Measurements from ENCODE around the gene SOWAHA. TPM values are rescaled to one million over a fixed set of nuclear protein-coding genes. Genes with fewer than 3 reads are reported as not detected.

SOWAHA gene
- total and polyA plus RNA-seq, 2 of the 8 experiments (the other 6 are each of a cell fraction or from before 2014, with no cell fraction given): 0.09 to 0.11 TPM

- Histone ChIP-seq H3K27ac (ENCODE audit: low read depth, low read length) (no peak overlapping the region), H3K9ac (replicated peaks in 1 of 4; ENCODE audit: extremely low read depth in 1 of 4, low read depth in 3 of 4, low read length in 3 of 4) (no peak overlapping the region), H3K23ac (ENCODE audit: insufficient read length) (no peak overlapping the region), H3K4me2 (ENCODE audit: insufficient read depth in 1 of 2, low read depth in 2 of 2, low read length in 2 of 2) (no peak overlapping the region), H3K9me3 (ENCODE audit: insufficient read depth in 2 of 2, low read depth in 1 of 2, low read length in 1 of 2) (no peaks in the 10 kb centered on the region), H3K27me3 (replicated peaks in 1 of 4; ENCODE audit: control insufficient read depth in 3 of 4, extremely low read depth in 1 of 4, insufficient read depth in 3 of 4, low read length in 3 of 4) (peaks cover 2 to 41% (median 31%) of the 10 kb centered on the region in 4 experiments), H3K79me1 (ENCODE audit: low read depth, low read length) (peaks cover 4% of the 10 kb centered on the region), H4K91ac (replicated peaks; ENCODE audit: insufficient read length, low read length) (no peak overlapping the region), H3K56ac (replicated peaks; ENCODE audit: insufficient read length, low read depth, low read length) (no peak overlapping the region), H4K5ac (ENCODE audit: insufficient read length, low read depth, low read length) (no peak overlapping the region), H3K4me3 (ENCODE audit: extremely low read depth in 1 of 4, insufficient read depth in 2 of 4, low read depth in 3 of 4, low read length in 4 of 4) (no peak overlapping the region), H3K23me2 (ENCODE audit: low read depth, low read length) (peaks cover 10% of the 10 kb centered on the region), H2BK12ac (ENCODE audit: low read depth, low read length) (no peak overlapping the region), H4K8ac (ENCODE audit: extremely low read depth, insufficient read depth, low read length) (no peak overlapping the region), H3K36me3 (ENCODE audit: control insufficient read depth in 2 of 4, insufficient read depth in 4 of 4, low read length in 3 of 4) (no peaks in the 10 kb centered on the region), H2BK15ac (ENCODE audit: low read length) (no peak overlapping the region), H4K20me1 (replicated peaks in 1 of 2; ENCODE audit: control insufficient read depth in 1 of 2, insufficient read depth in 2 of 2, low read length in 2 of 2) (peaks cover 3 to 11% of the 10 kb centered on the region in 2 experiments), H2AK5ac (ENCODE audit: low read depth, low read length) (0 out of 2 replicates have a peak overlapping the region, but pooled peaks have one; percentile 42), H2AFZ (ENCODE audit: low read length) (no peak overlapping the region), H2BK120ac (replicated peaks; ENCODE audit: low read depth, low read length) (no peak overlapping the region), H3K79me2 (ENCODE audit: control insufficient read depth in 1 of 2, insufficient read depth in 2 of 2, low read length in 2 of 2) (peaks cover 0 to 7% of the 10 kb centered on the region in 2 experiments; a peak in 1 of 4 replicates), H2BK5ac (ENCODE audit: low read depth, low read length) (no peak overlapping the region), H3K4me1 (replicated peaks in 1 of 4; ENCODE audit: control insufficient read depth in 3 of 4, insufficient read depth in 4 of 4, low read length in 3 of 4) (peaks cover 0 to 24% (median 6%) of the 10 kb centered on the region in 4 experiments; a peak in 5 of 7 replicates), H3K18ac (ENCODE audit: extremely low read depth, low read length) (no peak overlapping the region), H3K14ac (ENCODE audit: insufficient read length) (no peak overlapping the region), H3K4ac (replicated peaks; ENCODE audit: insufficient read length, low read depth, low read length) (no peak overlapping the region), H2BK20ac (ENCODE audit: low read length) (no peak overlapping the region)
- ChIA-PET CTCF (ENCODE audit: partially characterized antibody) (interaction anchor here (0.6 to 6.6 kb wide), 10 partner anchors 8 to 261 kb away, joined by 3 to 58 read pairs (median 3); partner anchors contain the start of gene CCNI2), POLR2A (ENCODE audit: partially characterized antibody) (no interaction called here)
- FAIRE-seq (no peak), DNase-seq (ENCODE audit: low read depth in 1 of 2, low spot score in 2 of 2) (no peak)
- 89% methylated on average over 11 of the region's 12 CpGs; no CpG with 5 or more reads in 1 of the 2 experiments for WGBS, 2 experiments (ENCODE audit: extremely low coverage in 1 of 2, insufficient coverage in 1 of 2, insufficient read length in 1 of 2, insufficient replicate concordance in 2 of 2, low coverage in 1 of 2, low lambda C conversion rate in 2 of 2, missing lambda C conversion rate in 1 of 2)
- TF ChIP-seq SP4 (IDR thresholded peaks at IDR 0.05; ENCODE audit: low read length): no peak
- TF ChIP-seq SIN3A (conservative IDR thresholded peaks at IDR 0.05 in 1 of 2, IDR thresholded peaks at IDR 0.05 in 1 of 2; ENCODE audit: low read depth in 1 of 2, low read length in 2 of 2): no peak
- no peak for TF ChIP-seq ASH2L (IDR thresholded peaks at IDR 0.05; ENCODE audit: low read length)
- TF ChIP-seq KDM1A (IDR thresholded peaks at IDR 0.05; ENCODE audit: borderline replicate concordance, low read length): no peak
- TF ChIP-seq ATF3 (IDR thresholded peaks at IDR 0.05; ENCODE audit: insufficient read depth, low read depth, low read length): no peak
- no peak for TF ChIP-seq MAFK (IDR thresholded peaks at IDR 0.05; ENCODE audit: low read depth, low read length)
- TF ChIP-seq CBX5 (IDR thresholded peaks at IDR 0.05; ENCODE audit: low read depth, low read length): no peak
- no peak for TF ChIP-seq SRF (IDR thresholded peaks at IDR 0.05; ENCODE audit: low read depth, low read length)
- TF ChIP-seq BRCA1 (IDR thresholded peaks at IDR 0.05; ENCODE audit: low read depth, low read length): no peak
- TF ChIP-seq CEBPB (IDR thresholded peaks at IDR 0.05; ENCODE audit: low read depth, low read length): no peak
Observed at GRCh38 chr5:132773601-132774355, 39.3 kb upstream of the SOWAHA start.
